HEK293T (cell line): ENCODE results near the gene CHD3.

Source experiments
- CTBP1 ChIP-seq: fragments of 450-650 bp; IDR thresholded peaks from 2 replicates; pipeline ENCODE4 v1.6.1; 2016; ENCODE audit warnings: borderline replicate concordance
- ELF4 ChIP-seq: fragments of 450-650 bp; IDR thresholded peaks from 2 replicates; pipeline ENCODE4 v1.6.1; 2017; ENCODE audit warnings: antibody characterized with exemption
- FOXK2 ChIP-seq: fragments of 450-650 bp; IDR thresholded peaks from 2 replicates; pipeline ENCODE4 v1.6.1; 2016; ENCODE audit warnings: mild to moderate bottlenecking
- FOXM1 ChIP-seq: fragments of 450-650 bp; IDR thresholded peaks from 2 replicates; pipeline ENCODE4 v1.6.1; 2017; ENCODE audit warnings: mild to moderate bottlenecking, borderline replicate concordance
- HDGF ChIP-seq: fragments of 450-650 bp; IDR thresholded peaks from 2 replicates; pipeline ENCODE4 v1.6.1; 2017; ENCODE audit warnings: antibody characterized with exemption, borderline replicate concordance
- LEF1 ChIP-seq: fragments of 450-650 bp; IDR thresholded peaks from 2 replicates; pipeline ENCODE4 v1.6.1; 2017; ENCODE audit warnings: mild to moderate bottlenecking, borderline replicate concordance
- TARDBP ChIP-seq: fragments of 450-650 bp; IDR thresholded peaks from 2 replicates; pipeline ENCODE4 v1.6.1; 2016

DNA sequence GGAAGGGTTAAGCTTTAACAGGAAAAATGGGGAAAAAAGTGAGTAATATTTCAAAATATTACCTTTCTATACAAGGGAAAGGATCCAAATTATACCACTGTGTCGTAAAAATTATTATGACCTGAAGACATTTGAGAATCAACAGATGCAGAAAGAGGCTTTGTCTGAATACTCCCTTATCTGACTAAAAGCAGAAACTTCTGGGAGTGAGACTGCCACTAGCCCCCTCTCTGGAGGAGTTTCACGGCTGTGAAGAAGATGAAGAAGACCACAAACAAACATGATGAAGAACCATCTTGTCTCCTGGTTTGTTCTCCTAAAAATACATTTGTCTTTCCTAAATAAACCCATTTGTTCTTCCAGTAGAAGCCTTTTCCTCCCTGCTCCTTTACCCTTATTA lies 72.8 kb downstream of the CHD3 start:
- TF ChIP-seq TARDBP (no peak), FOXM1 (no peak), ELF4 (no peak), LEF1 (no peak), FOXK2 (no peak), CTBP1 (no peak), HDGF (no peak)
